HUES64 (cell line): ENCODE data around the gene DGUOK.

Experiments
- H3K27ac ChIP-seq: 2 replicates; pipeline ENCODE4 v1.7.0; 2013; ENCODE audit warnings: low read depth, low read length, inconsistent platforms
- H3K27me3 ChIP-seq: 2 replicates; pipeline ENCODE4 v1.6.1; 2013; ENCODE audit warnings: mild to moderate bottlenecking, low read length; ENCODE audit not compliant: insufficient read depth
- H3K36me3 ChIP-seq: 2 replicates; pipeline ENCODE4 v1.6.1; 2013; ENCODE audit warnings: mild to moderate bottlenecking, low read length; ENCODE audit not compliant: insufficient read depth
- H3K4me1 ChIP-seq: 2 replicates; pipeline ENCODE4 v1.6.1; 2013; ENCODE audit warnings: mild to moderate bottlenecking, low read length, moderate library complexity; ENCODE audit not compliant: insufficient read depth
- H3K4me3 ChIP-seq: 2 replicates; pipeline ENCODE4 v1.5.1; 2013; ENCODE audit warnings: mild to moderate bottlenecking, low read length, moderate library complexity
- H3K9ac ChIP-seq: 2 replicates; pipeline ENCODE4 v1.6.1; 2013; ENCODE audit warnings: mild to moderate bottlenecking, low read depth, low read length
- H3K9me3 ChIP-seq: 2 replicates; pipeline ENCODE4 v1.6.1; 2013; ENCODE audit warnings: low read depth, low read length; ENCODE audit not compliant: insufficient read depth
- WGBS: fragments of 150-250, 120-280 bp; methylation state at CpG from one replicate; pipeline ENCODE4 v1.1.7; 2013; ENCODE audit warnings: missing lambda C conversion rate; 5-methylcytosine and 5-hydroxymethylcytosine counted together

DGUOK gene

DNA sequence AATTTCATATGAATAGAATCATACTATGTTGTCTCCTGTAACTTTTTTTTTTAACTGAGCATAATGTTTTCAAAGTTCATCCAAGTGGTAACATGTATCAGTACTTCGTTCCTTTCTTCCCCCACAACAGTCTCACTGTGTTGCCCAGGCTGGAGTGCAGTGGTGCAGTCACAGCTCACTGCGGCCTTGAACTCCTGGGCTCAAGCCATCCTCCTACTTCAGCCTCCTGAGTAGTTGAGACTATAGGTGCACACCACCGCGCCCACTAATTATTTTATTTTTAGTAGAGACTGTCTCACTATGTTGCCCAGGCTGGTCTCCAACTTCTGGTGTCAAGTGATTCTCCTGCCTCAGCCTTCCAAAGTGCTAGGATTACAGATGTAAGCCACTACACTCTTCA lies 34.6 kb downstream of the DGUOK start:
- no peak overlapping the region for H3K27ac ChIP-seq
- peaks cover 34% of the 10 kb centered on the region for H3K36me3 ChIP-seq
- H3K27me3 ChIP-seq: no peaks in the 10 kb centered on the region
- 96% methylated on average over 4 of the region's 4 CpGs for WGBS
- no peak overlapping the region for H3K9ac ChIP-seq
- H3K4me1 ChIP-seq: no peaks in the 10 kb centered on the region
- H3K9me3 ChIP-seq: no peaks in the 10 kb centered on the region
- H3K4me3 ChIP-seq: no peak overlapping the region

DNA sequence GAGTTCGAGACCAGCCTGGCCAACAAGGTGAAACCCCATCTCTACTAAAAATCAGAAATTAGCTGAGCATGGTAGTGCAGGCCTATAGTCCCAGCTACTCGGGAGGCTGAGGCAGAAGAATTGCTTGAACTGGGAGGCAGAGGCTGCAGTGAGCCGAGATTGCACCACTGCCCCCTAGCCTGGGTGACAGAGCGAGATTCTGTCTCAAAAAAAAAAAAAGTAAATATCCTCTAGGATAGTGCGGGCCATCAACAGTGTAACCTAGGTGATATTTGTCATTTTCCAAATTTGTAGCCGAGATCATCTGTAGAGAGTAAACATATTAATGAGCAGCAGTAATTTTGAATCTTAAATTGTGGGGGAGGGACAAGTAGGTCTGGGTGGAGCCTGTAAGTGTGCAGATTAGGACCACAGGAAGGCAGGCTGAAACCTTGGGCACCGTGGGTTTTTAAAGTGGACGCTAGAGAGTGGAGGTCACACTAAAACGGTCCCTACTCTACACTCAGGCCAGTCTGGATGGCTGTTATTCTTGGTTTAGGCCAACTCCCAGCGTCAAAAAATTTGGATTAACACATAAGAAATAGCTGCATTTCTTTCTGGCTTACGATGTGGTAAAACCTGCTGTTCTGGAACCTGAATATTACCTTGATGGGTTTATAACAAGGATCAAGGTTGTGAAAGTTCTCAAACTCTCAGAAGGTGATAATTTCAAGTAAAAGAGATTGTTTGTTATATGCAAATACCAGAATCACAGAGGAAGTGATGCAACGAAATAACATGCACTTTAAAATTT lies 35.3 kb downstream of the DGUOK start:
- Histone ChIP-seq H3K4me1 (no peaks in the 10 kb centered on the region), H3K9ac (no peak overlapping the region), H3K27me3 (no peaks in the 10 kb centered on the region), H3K4me3 (no peak overlapping the region), H3K9me3 (no peaks in the 10 kb centered on the region), H3K27ac (no peak overlapping the region), H3K36me3 (peaks cover 27% of the 10 kb centered on the region)
- 92% methylated on average over 12 of the region's 12 CpGs for WGBS

DNA sequence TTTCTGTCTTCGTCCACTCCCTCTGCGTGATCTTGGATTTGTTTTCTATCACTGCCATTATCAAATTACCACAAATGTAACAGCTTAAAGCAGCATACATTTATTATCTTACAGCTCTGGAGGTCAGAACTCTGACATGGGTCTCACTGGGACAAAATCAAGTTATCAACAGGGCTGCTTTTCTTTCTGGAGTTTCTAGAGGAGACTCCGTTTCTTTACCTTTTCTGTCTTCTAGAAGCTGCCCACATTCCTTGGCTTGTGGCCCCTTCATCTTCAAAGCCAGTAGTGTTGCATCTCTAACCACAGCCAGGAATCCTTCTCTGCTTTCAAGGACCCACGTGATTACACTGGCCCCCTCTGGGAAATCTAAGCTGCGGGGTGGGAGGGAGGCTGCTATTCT lies 36.1 kb downstream of the DGUOK start:
- peaks cover 21% of the 10 kb centered on the region for H3K36me3 ChIP-seq
- H3K4me3 ChIP-seq: no peak overlapping the region
- 88% methylated on average over 5 of the region's 5 CpGs for WGBS
- no peaks in the 10 kb centered on the region for H3K9me3 ChIP-seq
- H3K27ac ChIP-seq: no peak overlapping the region
- no peak overlapping the region for H3K9ac ChIP-seq
- no peaks in the 10 kb centered on the region for H3K27me3 ChIP-seq
- H3K4me1 ChIP-seq: no peaks in the 10 kb centered on the region

DNA sequence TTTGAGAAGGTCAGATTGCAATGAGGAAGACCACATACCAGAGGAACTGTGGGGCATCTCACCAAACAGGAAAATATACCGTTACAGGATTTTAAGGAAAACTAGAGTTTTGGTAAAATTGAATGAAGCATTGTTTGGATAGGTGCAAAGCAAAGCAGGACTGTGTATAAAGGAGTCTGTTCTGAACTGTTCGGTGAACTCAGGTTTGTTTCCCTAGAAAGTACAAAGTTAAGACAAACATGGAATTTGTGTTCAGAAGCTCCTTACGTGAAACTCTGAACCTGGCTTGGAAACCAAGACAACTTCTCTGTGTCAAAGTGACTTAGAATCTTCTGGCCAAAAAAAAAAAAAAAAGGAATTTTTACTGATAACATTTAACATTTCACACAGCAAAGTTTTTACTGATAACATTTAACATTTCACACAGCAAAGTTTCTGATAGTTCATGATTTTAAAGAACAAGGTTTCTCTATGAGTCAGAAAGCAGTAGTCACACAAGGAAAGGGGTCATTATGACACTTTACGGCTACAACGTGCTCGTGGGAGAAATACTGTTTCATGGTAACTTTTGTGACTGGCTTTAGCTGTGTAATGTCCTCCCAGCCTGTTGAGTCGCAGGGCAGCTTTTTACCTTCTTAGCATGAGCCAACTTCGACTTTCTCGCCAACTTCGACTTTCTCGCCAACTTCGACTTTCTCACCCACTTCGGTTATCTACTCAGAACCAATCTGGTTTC lies 36.9 kb downstream of the DGUOK start:
- Histone ChIP-seq H3K4me3 (no peak overlapping the region), H3K27ac (no peak overlapping the region), H3K27me3 (no peaks in the 10 kb centered on the region), H3K36me3 (peaks cover 14% of the 10 kb centered on the region), H3K9ac (no peak overlapping the region), H3K9me3 (no peaks in the 10 kb centered on the region), H3K4me1 (no peaks in the 10 kb centered on the region)
- WGBS: 93% methylated on average over 13 of the region's 13 CpGs

DNA sequence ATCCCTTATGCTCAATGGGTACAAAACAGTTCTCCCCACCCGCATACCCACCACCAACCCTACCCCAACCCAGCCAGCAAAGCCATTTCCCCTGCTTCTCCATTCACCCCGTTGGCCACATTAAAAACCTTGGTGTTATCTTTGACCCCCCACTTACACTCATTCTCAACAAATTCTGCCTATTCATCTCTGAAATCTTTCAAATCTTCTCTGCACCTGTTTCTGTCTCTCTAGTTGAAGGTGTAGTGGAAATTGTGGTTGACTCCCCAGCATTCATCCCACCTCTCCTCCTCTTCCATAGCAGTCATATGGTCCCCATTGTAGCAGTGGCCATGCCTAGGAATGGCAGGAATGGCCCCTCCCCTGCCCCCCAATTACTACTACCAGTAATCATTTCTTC lies 37.5 kb downstream of the DGUOK start:
- no peak overlapping the region for H3K4me3 ChIP-seq
- H3K27ac ChIP-seq: no peak overlapping the region
- H3K9ac ChIP-seq: no peak overlapping the region
- peaks cover 7% of the 10 kb centered on the region for H3K36me3 ChIP-seq
- no peaks in the 10 kb centered on the region for H3K27me3 ChIP-seq
- no peaks in the 10 kb centered on the region for H3K4me1 ChIP-seq
- WGBS: 88% methylated on average over 2 of the region's 2 CpGs
- no peaks in the 10 kb centered on the region for H3K9me3 ChIP-seq

DNA sequence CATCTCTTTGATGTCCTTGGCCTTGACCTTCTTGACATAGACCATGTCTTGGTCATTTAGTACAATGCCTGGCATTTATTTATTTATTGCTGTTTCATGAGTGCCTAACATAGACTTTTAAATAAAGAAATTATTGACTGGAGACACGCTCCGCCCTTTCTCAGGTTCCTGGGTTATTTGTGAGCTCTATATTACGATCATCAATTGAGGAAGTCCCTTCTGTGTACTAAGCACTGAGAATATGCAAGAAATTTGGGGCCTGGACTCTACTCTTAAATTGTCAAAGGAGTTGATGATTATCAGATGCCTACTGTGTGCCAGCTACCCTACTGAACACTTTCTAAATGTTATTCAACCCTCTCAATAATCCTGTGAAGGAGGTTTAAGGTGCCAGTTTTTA lies 38.4 kb downstream of the DGUOK start:
- no peaks in the 10 kb centered on the region for H3K27me3 ChIP-seq
- no peaks in the 10 kb centered on the region for H3K4me1 ChIP-seq
- 95% methylated on average over 3 of the region's 3 CpGs for WGBS
- no peak overlapping the region for H3K9ac ChIP-seq
- no peak overlapping the region for H3K4me3 ChIP-seq
- no peaks in the 10 kb centered on the region for H3K9me3 ChIP-seq
- H3K36me3 ChIP-seq: no peaks in the 10 kb centered on the region
- no peak overlapping the region for H3K27ac ChIP-seq

DNA sequence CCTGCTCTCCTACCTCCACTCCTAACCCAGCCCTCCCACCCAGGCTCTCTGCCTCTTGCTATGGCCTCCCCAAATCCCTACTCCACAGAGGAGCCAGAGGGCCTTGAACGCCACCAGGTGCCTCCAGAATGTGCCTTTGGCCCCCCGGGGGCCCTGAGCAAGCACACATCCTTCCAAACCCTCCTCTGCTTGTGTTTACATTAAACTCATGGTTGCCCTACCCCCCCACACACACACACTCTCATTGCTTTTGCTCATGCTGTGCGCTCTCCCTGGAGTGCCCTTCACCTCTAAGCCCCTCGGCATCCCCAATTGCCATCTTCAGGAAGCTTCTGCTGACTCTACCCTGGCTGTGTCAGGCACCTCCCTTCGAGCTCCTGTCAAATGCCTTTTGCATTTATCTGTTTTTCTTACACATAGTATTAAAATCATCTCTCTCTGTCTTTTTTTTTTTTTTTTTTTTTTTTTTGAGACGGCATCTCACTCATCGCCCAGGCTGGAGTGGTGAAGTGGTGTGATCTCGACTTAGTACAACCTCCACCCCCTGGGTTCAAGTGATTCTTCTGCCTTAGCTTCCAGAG lies 41.8 kb downstream of the DGUOK start:
- Histone ChIP-seq H3K9me3 (no peaks in the 10 kb centered on the region), H3K27ac (no peak overlapping the region), H3K4me3 (no peak overlapping the region), H3K4me1 (no peaks in the 10 kb centered on the region), H3K36me3 (no peaks in the 10 kb centered on the region), H3K9ac (no peak overlapping the region), H3K27me3 (no peaks in the 10 kb centered on the region)
- WGBS: 84% methylated on average over 8 of the region's 8 CpGs

DNA sequence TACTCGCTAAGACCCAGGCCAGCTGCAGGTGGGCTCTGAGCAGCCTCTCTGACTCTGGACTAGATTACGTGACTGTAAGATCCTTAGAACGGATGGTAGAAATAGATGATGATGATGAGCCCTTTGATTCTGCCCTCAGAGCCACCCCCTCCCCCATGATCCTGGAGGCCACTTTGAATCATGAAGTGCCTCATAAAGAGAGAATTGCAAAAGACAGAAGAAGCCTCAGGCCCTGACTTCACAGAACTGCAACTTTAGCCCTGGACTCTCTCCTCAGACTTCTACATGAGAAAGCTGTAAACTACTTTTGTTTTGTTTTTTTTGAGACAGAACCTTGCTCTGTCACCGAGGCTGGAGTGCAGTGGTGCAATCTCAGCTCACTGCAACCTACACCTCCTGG lies 42.7 kb downstream of the DGUOK start:
- Histone ChIP-seq H3K9ac (no peak overlapping the region), H3K4me1 (no peaks in the 10 kb centered on the region), H3K9me3 (no peaks in the 10 kb centered on the region), H3K27ac (no peak overlapping the region), H3K4me3 (no peak overlapping the region), H3K36me3 (no peaks in the 10 kb centered on the region), H3K27me3 (no peaks in the 10 kb centered on the region)
- WGBS: 92% methylated on average over 4 of the region's 4 CpGs

DNA sequence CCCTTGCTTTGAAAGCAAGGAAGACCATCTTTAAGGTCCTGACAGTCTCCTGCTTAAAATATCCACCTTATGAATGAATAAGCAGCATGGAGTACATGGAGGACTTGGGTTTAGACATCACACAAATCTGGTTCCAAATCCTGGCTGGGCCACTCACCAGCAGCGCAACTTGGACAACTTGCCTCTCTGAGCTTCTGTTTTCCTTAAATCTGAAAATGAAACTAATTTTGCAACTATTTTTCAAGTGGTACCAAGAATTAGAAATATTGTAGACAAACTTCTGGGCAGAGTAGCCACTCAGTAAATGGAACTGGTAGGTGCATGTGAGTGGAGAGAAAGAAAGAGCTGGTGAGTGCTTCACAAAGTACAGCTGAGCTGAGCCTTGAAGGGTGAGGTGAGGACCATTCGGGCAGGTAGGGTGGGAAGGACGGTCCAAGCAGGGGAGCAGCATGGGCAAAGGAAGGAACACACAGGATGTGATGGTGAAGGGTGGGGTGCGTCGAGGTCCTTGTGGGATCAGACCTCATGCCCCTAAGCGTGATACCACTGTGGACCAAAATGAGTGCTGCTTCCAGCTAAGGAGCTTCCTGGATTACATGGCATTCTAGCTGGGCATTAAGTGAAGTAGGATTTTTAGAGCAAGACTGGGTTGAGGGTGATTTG lies 43.6 kb downstream of the DGUOK start:
- no peaks in the 10 kb centered on the region for H3K9me3 ChIP-seq
- no peaks in the 10 kb centered on the region for H3K4me1 ChIP-seq
- H3K27ac ChIP-seq: no peak overlapping the region
- WGBS: 92% methylated on average over 6 of the region's 6 CpGs
- H3K36me3 ChIP-seq: no peaks in the 10 kb centered on the region
- no peak overlapping the region for H3K9ac ChIP-seq
- no peaks in the 10 kb centered on the region for H3K27me3 ChIP-seq
- no peak overlapping the region for H3K4me3 ChIP-seq

DNA sequence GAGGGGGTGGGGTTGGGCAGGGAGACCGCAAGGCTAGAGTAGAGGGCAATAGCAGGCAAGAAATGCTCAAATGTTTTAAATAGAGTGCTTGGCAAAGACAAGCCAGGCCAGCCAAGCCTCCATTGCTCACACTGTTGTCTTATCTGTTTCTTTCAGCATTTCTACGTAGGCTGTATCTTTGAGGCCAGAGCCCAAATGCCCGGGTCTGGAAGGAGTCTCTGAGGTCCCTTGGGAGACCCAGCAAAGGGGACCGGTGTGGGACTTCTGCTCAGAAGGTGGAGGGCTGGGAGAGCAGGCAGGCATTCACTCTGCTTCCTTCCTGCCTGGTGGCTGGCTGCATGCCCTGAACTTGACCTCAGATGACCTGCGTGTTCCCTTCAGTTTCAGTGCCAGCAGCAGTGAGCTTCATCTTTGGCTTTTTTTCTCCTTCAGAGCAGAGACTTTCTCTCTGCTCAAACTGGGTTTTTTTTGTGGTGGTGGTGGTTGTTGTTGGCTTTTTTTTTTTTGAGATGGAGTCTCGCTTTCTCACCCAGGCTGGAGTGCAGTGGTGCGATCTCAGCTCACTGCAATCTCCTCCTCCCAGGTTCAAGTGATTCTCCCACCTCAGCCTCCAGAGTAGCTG lies 44.3 kb downstream of the DGUOK start:
- 66% methylated on average over 7 of the region's 7 CpGs for WGBS
- Histone ChIP-seq H3K27ac (no peak overlapping the region), H3K9ac (no peak overlapping the region), H3K36me3 (no peaks in the 10 kb centered on the region), H3K4me3 (no peak overlapping the region), H3K4me1 (no peaks in the 10 kb centered on the region), H3K27me3 (no peaks in the 10 kb centered on the region), H3K9me3 (no peaks in the 10 kb centered on the region)

DNA sequence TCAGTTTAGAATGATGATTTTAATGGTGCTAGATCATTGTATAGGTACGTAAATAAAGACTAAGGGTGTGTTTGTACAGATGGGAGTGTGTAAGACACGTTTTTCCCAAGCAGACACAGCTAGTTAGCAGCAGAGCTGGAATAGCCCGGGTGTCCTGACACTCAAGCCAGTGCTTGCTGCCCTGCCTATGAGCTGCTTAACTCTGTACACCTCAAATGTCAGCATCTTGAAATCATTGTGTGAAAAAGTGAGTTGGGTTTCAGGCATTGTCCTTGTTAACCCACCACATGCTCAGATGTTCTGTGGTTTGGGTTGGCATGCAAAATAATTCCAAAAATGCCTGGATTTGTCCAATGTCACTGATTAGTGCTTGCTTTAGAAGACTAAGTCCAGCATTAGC lies 45.0 kb downstream of the DGUOK start:
- no peaks in the 10 kb centered on the region for H3K9me3 ChIP-seq
- no peak overlapping the region for H3K27ac ChIP-seq
- no peak overlapping the region for H3K9ac ChIP-seq
- no peaks in the 10 kb centered on the region for H3K4me1 ChIP-seq
- H3K36me3 ChIP-seq: no peaks in the 10 kb centered on the region
- H3K4me3 ChIP-seq: no peak overlapping the region
- no peaks in the 10 kb centered on the region for H3K27me3 ChIP-seq
- 84% methylated on average over 3 of the region's 3 CpGs for WGBS
